IPS-20b (cell line): ENCODE results near the gene PHLPP1.
"Not testable (repeated sequence)": the region's sequence is repeated elsewhere in the genome, so short reads cannot be mapped to it uniquely, and the experiment has no call there.

Experiments used
- H3K27ac ChIP-seq: one replicate; pipeline ENCODE4 v1.5.1; 2013; ENCODE audit warnings: low read length
- H3K27me3 ChIP-seq: 2 replicates; pipeline ENCODE4 v1.6.1; 2013; ENCODE audit warnings: mild to moderate bottlenecking, low read length, inconsistent platforms; ENCODE audit not compliant: insufficient read depth
- H3K36me3 ChIP-seq: 2 replicates; pipeline ENCODE4 v1.6.1; 2013; ENCODE audit warnings: low read depth, mild to moderate bottlenecking, inconsistent platforms, low read length, moderate library complexity; ENCODE audit not compliant: insufficient read depth
- H3K4me1 ChIP-seq: 2 replicates; pipeline ENCODE4 v1.6.1; 2013; ENCODE audit warnings: mild to moderate bottlenecking, control low read depth, inconsistent platforms, low read length, moderate library complexity; ENCODE audit not compliant: insufficient read depth
- H3K4me3 ChIP-seq: 2 replicates; pipeline ENCODE4 v1.5.1; 2013; ENCODE audit warnings: mild to moderate bottlenecking, low read length, inconsistent platforms
- H3K9ac ChIP-seq: 2 replicates; pipeline ENCODE4 v1.6.1; 2013; ENCODE audit warnings: low read depth, mild to moderate bottlenecking, inconsistent platforms, low read length, moderate library complexity
- H3K9me3 ChIP-seq: 2 replicates; pipeline ENCODE4 v1.6.1; 2013; ENCODE audit warnings: mild to moderate bottlenecking, low read depth, low read length, inconsistent platforms; ENCODE audit not compliant: insufficient read depth

The PHLPP1 gene

DNA sequence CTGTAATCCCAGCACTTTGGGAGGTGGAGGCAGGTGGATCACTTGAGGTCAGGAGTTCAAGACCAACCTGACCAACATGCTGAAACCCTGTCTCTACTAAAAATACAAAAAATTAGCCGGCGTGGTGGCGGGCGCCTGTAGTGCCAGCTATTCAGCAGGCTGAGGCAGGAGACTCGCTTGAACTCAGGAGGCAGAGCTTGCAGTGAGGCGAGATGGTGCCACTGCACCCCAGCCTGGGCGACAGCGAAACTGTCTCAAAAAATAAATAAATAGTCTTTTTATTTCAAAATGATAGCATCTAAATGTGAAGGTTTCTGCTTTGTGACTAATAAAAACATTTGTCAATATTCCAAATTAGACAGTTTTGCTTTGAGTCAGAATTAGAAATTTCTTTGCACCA, 8.5 kb upstream of the PHLPP1 start:
- not testable (repeated sequence) for H3K36me3 ChIP-seq, H3K9ac ChIP-seq, H3K9me3 ChIP-seq, H3K27ac ChIP-seq, H3K27me3 ChIP-seq, H3K4me3 ChIP-seq, H3K4me1 ChIP-seq

GRCh38 chr18:62709908-62710307, 5.4 kb upstream of the PHLPP1 start:
- not testable (repeated sequence) for H3K9ac ChIP-seq, H3K4me3 ChIP-seq, H3K9me3 ChIP-seq, H3K27me3 ChIP-seq, H3K36me3 ChIP-seq, H3K4me1 ChIP-seq, H3K27ac ChIP-seq

GRCh38 chr18:62710417-62710816, 4.9 kb upstream of the PHLPP1 start:
- Histone ChIP-seq H3K27ac (no peak overlapping the region), H3K4me1 (peaks cover 5% of the 10 kb centered on the region; the same call in 1 of the 2 replicates), H3K9me3 (no peaks in the 10 kb centered on the region), H3K9ac (no peak overlapping the region), H3K27me3 (no peaks in the 10 kb centered on the region), H3K4me3 (no peak overlapping the region), H3K36me3 (no peaks in the 10 kb centered on the region)

DNA sequence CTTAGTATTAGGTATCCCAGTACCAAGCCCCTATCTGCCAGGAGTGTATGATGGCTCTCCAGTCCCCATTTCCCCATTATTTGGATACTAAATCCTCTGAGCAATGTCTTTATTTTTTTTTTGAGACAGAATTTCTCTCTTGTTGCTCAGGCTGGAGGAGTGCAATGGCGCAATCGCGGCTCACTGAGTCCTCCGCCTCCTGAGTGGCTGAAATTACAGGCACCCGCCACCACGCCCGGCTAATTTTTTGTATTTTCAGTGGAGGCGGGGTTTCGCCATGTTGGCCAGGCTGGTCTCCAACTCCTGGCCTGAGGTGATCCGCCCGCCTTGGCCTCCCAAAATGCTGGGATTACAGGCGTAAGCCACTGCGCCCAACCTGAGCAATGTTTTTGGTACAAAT, 3.6 kb upstream of the PHLPP1 start:
- Histone ChIP-seq H3K36me3 (no peaks in the 10 kb centered on the region), H3K27me3 (no peaks in the 10 kb centered on the region), H3K4me1 (peaks cover 5% of the 10 kb centered on the region; the same call in 1 of the 2 replicates), H3K4me3 (no peak overlapping the region), H3K9ac (no peak overlapping the region), H3K27ac (no peak overlapping the region), H3K9me3 (no peaks in the 10 kb centered on the region)

DNA sequence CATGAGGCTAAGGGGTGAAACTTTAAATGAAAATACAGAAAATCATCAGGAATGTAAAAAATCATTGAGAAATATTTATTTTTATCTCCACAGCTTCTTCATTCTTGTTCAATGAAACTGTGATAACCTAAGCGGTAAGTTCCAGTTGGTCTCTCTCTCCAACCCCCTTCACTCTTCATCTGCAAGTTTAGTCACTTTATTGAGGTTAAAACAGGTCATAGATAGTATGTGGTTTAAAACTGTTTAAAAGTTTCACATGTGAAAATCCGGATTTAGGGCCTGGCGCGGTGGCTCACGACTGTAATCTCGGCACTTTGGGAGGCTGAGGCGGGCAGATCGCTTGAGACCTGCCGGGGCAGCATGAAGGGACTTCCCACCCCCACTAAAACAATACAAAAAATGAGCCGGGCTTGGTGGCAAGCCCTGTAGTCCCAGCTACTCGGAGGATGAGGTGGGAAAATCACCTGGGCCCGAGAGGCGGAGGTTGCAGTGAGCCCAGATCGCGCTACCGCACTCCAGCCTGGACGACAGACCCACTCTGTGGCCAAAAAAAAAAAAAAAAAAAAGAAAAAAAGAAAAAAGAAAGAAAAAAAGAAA, 1.6 kb upstream of the PHLPP1 start:
- Histone ChIP-seq H3K4me3 (no peak overlapping the region), H3K27me3 (no peaks in the 10 kb centered on the region)

DNA sequence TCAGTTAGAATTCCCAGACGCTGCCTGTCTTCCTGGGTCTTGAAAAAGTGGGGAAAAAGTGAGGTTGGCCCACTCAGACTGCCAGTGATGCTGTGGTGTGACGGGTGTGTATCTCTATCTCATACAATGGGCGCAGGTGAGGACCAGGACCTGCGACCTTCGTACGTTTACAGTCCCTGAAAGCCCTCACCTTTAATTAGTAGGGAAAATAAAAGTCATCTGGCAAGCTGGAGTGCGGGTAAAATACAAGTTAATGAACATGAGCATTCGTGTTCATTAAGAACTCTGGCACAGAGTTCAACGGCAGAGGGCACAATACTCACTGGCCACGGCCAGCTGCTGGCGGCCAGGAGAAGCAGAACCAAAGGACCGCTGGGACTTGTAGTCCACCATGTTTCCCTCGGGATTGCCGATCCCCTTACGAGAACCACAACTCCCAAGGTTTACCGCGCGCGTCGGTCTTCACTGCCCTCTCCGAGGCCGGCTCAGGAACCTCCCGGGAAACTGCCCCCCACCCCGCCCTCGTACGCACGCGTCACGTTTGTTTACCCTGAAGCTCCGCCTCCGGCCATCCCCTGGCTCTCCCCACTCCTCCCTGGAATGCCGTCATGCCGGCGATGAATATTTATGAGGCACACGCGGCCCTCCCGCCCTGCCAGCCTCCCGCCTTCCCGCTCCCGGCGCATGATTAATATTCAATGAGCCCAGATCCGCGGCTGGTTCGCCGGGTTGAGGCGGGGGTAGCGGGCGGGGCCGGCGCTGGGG, 488 bp upstream of the PHLPP1 start:
- Histone ChIP-seq H3K9ac (peak overlapping the region; percentile 66; the same call in 1 of the 2 replicates), H3K4me3 (peak overlapping the region; percentile 60), H3K9me3 (no peaks in the 10 kb centered on the region), H3K27ac (peak overlapping the region; percentile 1), H3K4me1 (peaks cover 14% of the 10 kb centered on the region; the same call in 1 of the 2 replicates), H3K27me3 (no peaks in the 10 kb centered on the region), H3K36me3 (no peaks in the 10 kb centered on the region)

More for the DNA sequence above, 1.6 kb upstream of the PHLPP1 start:
- no peak overlapping the region for H3K27ac ChIP-seq
- H3K9me3 ChIP-seq, result no peaks in the 10 kb centered on the region
- peak overlapping the region; percentile 30; the same call in 1 of the 2 replicates for H3K9ac ChIP-seq
- H3K36me3 ChIP-seq, result no peaks in the 10 kb centered on the region
- H3K4me1 ChIP-seq, result peaks cover 5% of the 10 kb centered on the region; the same call in 1 of the 2 replicates

GRCh38 chr18:62715759-62716615, 646 bp downstream of the PHLPP1 start:
- peak overlapping the region; percentile 75; the same call in 1 of the 2 replicates for H3K9ac ChIP-seq
- H3K36me3 ChIP-seq, result no peaks in the 10 kb centered on the region
- no peak overlapping the region for H3K27ac ChIP-seq
- no peaks in the 10 kb centered on the region for H3K9me3 ChIP-seq
- H3K27me3 ChIP-seq, result no peaks in the 10 kb centered on the region
- H3K4me3 ChIP-seq, result peak overlapping the region; percentile 88
- H3K4me1 ChIP-seq, result peaks cover 20% of the 10 kb centered on the region; the same call in 1 of the 2 replicates

DNA sequence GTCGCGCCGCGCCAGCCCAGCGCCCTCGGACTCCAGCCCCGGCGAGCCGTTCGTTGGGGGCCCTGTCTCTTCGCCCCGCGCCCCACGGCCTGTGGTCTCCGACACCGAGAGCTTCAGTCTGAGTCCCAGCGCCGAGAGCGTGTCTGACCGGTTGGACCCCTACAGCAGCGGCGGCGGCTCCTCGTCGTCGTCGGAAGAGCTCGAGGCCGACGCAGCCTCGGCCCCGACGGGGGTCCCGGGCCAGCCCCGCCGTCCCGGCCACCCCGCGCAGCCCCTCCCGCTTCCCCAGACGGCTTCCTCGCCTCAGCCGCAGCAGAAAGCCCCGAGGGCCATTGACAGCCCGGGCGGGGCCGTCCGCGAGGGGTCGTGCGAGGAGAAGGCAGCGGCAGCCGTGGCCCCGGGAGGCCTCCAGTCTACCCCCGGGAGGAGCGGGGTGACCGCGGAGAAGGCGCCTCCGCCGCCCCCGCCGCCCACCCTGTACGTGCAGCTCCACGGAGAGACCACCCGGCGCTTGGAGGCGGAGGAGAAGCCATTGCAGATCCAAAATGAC, 1.4 kb downstream of the PHLPP1 start:
- Histone ChIP-seq H3K9me3 (no peaks in the 10 kb centered on the region), H3K36me3 (no peaks in the 10 kb centered on the region), H3K4me1 (peaks cover 26% of the 10 kb centered on the region), H3K4me3 (peak overlapping the region; percentile 88), H3K9ac (peak overlapping the region; percentile 70), H3K27ac (no peak overlapping the region), H3K27me3 (no peaks in the 10 kb centered on the region)

DNA sequence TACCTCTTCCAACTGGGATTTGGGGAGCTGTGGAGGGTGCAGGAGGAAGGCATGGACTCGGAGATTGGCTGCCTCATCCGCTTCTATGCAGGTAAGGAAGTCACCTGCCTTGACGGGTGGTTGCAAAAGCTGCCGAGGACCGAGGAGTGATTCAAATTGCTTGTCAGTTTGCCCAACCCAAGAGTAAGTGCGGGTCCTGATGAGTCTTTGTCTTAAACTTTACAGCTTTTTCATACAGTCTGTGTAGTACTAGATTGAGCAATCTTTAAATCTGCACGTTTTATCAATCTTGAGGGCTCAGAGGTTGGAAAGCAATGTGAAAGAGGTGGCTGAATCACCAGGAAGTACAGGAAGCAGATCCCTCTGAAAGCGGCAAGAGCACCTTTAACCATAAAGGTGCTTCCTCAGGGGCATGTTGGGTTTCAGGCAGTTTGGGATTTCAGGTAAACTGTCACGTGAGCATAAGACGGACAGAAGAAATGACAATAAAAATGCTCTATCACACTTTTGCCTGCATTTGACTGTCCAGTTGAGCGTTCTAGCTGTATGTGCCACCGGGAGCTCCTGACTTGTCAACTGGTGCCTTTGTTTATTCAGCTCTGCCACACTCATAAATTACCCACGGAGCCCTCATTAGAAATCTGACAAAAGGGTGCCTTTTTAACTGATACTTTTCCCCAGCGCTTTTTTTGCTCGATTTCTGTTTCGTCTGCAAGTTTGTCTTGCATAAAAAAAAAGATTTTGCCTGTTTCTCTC, 2.0 kb downstream of the PHLPP1 start:
- Histone ChIP-seq H3K9me3 (no peaks in the 10 kb centered on the region), H3K36me3 (no peaks in the 10 kb centered on the region), H3K9ac (peak overlapping the region; percentile 70), H3K4me3 (peak overlapping the region; percentile 88), H3K4me1 (peaks cover 32% of the 10 kb centered on the region), H3K27ac (no peak overlapping the region), H3K27me3 (no peaks in the 10 kb centered on the region)

GRCh38 chr18:62717925-62718800, 2.8 kb downstream of the PHLPP1 start:
- H3K27me3 ChIP-seq, result no peaks in the 10 kb centered on the region
- H3K36me3 ChIP-seq, result no peaks in the 10 kb centered on the region
- H3K4me3 ChIP-seq, result peak overlapping the region; percentile 88
- H3K4me1 ChIP-seq, result peaks cover 40% of the 10 kb centered on the region
- peak overlapping the region; percentile 70; the same call in 1 of the 2 replicates for H3K9ac ChIP-seq
- no peak overlapping the region for H3K27ac ChIP-seq
- no peaks in the 10 kb centered on the region for H3K9me3 ChIP-seq
